ENCODE data around the gene LRRC59.

GRCh38 chr17:50375858-50376538 is 21.3 kb downstream of the LRRC59 start:
- no peak for TF ChIP-seq SMC3 (conservative IDR thresholded peaks at IDR 0.05; ENCODE audit: poor library complexity)
- no peak for TF ChIP-seq EP300 (conservative IDR thresholded peaks at IDR 0.05; ENCODE audit: poor library complexity, severe bottlenecking)

All from neural cell (in vitro differentiated cells).